B cell (primary cell): ENCODE data around the gene CDC25B.

Experiments used
- CTCF ChIP-seq: fragments of 200-600 bp; IDR thresholded peaks from one replicate; pipeline ENCODE4 v1.8.0; 2022; ENCODE audit warnings: antibody characterized with exemption, mild to moderate bottlenecking
- EZH2 ChIP-seq: IDR thresholded peaks from 2 replicates; pipeline ENCODE4 v1.6.1; 2012; ENCODE audit warnings: borderline replicate concordance, low read depth, mild to moderate bottlenecking, moderate library complexity, low read length; ENCODE audit not compliant: insufficient read depth, poor library complexity, severe bottlenecking

DNA sequence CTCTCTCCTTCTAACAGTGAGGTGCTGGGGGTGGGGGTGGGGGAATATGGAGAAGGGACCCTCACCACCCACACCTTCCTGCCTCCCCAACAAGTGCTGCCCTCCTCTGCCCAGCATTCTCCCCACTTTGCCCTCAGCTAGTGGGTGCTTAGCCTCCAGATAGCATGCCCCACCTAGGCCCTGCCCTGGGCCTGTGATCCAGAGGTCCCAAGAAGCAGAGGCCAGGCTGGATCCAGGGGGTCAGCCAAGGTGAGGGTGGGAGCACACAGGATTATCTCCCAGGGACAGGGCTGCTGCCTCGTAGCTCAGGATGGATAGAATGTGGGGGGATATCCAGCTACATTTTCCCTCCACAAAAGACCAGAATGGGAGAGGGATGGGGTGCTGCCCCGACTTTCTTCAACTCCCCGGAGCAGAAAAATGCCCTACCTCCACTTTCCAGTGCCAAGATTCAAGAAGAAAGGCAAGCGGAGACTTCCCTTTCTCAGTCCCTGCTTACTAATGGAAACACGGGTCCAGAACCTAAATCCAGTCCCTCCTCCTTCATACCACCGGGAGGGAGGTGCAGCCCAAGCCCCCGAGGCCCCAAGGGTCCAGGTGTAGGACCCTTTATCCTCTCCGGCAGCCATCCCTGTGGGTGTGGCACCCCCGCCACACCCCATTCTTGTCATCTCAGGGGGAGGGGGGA lies 29.5 kb upstream of the CDC25B start:
- TF ChIP-seq CTCF (no peak), EZH2 (no peak)
